NCI-H69 (cell line): Measurements from ENCODE around the gene EIF2S3B.
"Not testable (repeated sequence)": the region's sequence is repeated elsewhere in the genome, so short reads cannot be mapped to it uniquely, and the experiment has no call there.

Experiments
- DNase-seq: peaks from one replicate; lab custom pipeline; 2025; lab: John Stamatoyannopoulos, UW

The EIF2S3B gene

GRCh38 chr12:10505620-10506019 is at the start of gene EIF2S3B:
EIF2S3B (plus strand) TSS chr12:10505890; CDS start chr12:10505903, 13 bp downstream.
- DNase-seq = no peak

DNA sequence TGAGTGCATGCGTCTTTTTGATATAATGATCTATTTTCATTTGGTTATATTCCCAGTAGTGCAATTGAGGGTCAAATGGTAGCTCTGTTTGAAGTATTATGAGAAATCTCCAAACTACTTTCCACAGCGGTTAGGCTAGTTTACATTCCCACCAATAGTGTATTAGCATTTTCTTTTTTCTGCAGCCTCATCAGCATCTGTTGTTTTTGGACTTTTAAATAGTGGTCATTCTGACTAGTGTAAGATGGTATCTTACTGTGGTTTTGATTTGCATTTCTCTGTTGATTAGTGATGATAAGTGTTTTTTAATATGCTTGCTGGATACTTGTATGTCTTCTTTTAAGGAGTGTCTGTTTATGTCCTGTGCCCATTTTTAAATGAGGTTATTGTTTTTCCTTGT is 48.8 kb upstream of the EIF2S3B start:
- no peak for DNase-seq

DNA sequence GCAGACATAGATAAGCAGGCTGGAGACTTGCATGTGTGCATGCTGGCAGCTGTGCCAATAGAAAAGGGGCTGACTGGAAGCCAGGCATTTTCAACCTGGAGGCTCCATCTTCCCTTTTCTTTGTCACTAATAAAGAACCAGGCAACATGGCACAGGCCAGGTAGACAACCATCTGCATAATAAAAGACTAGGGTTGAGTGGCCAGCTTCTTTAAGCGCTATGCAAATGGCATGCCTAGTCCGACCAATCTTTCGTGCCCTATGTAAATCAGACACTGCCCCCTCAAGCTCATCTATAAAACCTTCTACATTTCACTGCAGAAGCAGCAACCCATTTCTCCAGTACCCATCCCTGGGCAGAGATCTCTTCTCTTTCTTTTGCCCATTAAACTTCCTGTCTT is 47.9 kb upstream of the EIF2S3B start:
- DNase-seq = no peak

DNA sequence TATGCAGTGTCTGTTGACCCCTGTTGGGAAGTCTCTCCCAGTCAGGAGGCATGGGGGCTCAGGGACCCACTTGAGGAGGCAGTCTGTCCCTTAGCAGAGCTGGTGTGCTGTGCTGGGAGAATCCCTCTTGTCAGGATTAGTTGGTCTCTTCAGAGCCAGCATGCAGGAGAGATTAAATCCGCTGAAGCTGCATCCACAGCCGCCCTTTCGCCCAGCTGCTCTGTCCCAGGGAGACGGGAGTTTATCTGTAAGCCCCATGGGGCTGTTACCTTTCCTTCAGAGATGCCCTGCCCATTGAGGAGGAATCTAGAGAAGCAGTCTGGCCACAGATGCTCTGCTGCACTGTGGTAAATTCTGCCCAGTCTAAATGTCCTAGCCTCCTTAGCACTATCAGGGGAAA is 39.4 kb upstream of the EIF2S3B start:
- DNase-seq = no peak

DNA sequence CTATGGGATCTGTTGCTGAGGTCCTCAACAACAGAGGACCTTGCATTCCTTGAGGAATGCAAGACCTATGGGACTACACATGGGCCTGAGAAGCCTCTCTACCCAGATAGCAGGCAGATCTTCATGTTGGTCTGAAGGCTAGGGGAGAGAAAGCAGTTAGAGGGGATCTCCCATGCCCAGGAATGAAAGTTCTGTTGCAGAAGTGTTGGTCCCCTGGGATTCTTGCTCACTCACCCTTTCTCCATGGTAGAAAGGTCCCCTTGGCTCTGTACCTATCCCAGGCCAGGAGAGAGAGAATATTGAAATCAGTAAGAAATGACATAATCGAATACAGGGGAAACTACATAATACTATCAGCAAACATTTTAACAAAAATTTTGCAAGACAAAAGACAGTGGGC is 36.0 kb upstream of the EIF2S3B start:
- DNase-seq = no peak

- not testable (repeated sequence) for DNase-seq
Observed at GRCh38 chr12:10472808-10473207, 32.9 kb upstream of the EIF2S3B start.

GRCh38 chr12:10481901-10482300 is 23.8 kb upstream of the EIF2S3B start:
- DNase-seq = not testable (repeated sequence)

- DNase-seq = not testable (repeated sequence)
Observed at GRCh38 chr12:10487328-10487727, 18.4 kb upstream of the EIF2S3B start.

DNA sequence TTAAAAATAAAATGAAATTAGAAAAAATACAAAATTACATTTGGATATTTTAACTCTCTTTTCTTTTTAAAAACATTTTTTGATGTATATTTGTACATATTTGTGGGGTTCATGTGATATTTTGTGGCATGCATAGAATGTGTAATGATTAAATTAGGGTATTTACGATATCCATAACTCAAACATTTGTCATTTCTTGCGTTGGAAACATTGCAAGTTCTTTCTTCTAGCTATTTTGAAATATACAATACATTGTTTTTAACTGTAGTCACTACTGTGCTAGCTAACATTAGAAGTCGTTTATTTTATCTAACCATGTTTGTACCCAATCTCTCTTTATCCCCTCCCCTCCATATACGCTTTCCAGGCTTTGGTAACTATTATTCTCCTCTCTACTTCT is 13.9 kb upstream of the EIF2S3B start:
- DNase-seq = no peak

- DNase-seq = no peak
Observed at GRCh38 chr12:10497602-10498001, 8.1 kb upstream of the EIF2S3B start.

- DNase-seq = no peak
Observed at GRCh38 chr12:10498042-10498441, 7.6 kb upstream of the EIF2S3B start.

DNA sequence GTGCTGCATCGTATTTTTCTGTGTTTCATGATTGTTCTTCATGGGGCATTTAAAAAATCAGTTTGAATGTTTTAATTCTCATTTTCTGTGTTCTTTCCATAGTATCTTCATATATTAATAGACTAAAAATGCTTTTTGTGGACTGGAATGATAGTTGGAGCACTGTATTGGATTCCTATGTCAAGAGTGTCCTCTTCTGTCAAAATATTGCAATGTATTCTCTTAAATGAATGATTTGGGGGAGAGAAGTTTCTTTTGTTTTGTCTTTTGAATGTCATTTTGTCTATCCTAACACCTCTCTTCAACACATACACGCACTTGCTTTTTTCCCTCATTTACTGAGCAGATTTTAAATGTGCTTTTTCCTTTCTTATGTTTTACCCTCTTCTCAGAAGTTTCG is 4.7 kb upstream of the EIF2S3B start:
- no peak for DNase-seq

DNA sequence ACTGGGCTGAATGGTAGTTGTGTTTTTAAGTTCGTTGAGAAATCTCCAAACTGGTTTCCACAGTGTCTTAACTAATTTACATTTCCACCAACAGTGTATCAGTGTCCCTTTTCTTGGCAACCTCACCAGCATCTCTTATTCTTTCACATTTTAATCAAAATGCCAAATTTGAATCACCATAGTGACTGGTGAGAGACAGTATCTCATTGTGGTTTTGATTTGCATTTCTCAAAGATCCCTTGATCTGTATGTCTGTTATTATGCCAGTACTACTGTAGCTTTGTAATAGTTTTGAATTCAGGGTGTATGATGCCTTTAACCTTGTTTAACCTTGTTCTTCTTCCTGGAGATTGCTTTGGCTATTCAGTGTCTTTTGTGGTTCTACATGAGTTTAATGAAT is 2.2 kb upstream of the EIF2S3B start:
- DNase-seq = no peak

DNA sequence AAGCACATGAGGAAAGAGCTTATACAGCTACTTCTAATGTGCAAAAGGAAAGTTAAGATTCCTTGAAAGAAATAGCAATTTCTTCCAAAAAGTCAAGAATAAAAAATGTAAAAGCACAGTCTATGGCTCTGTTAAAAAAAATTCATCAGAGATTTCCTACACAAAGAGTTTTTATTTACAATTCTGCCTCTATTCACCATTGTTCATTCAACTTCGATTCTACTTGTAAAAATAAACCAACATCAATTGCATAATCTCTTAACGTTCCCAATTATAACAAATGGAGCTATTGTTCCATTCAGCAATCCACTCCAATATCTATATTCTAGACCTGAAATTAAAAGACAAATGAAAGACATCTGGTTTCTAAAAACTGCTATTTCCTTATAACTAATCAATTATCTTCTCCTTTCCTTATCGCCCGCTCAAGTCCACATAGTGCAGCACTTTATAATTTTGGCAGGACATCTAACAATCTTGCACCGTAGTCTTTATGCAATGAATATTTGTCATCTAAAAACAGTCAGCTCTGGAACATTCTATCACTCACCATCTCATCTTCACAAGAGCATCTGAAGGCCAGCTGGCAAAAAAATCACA is 6.2 kb downstream of the EIF2S3B start:
- DNase-seq = no peak

GRCh38 chr12:10512798-10513197 is 7.1 kb downstream of the EIF2S3B start:
- DNase-seq = no peak

GRCh38 chr12:10521555-10521954 is 15.9 kb downstream of the EIF2S3B start:
- DNase-seq = no peak

DNA sequence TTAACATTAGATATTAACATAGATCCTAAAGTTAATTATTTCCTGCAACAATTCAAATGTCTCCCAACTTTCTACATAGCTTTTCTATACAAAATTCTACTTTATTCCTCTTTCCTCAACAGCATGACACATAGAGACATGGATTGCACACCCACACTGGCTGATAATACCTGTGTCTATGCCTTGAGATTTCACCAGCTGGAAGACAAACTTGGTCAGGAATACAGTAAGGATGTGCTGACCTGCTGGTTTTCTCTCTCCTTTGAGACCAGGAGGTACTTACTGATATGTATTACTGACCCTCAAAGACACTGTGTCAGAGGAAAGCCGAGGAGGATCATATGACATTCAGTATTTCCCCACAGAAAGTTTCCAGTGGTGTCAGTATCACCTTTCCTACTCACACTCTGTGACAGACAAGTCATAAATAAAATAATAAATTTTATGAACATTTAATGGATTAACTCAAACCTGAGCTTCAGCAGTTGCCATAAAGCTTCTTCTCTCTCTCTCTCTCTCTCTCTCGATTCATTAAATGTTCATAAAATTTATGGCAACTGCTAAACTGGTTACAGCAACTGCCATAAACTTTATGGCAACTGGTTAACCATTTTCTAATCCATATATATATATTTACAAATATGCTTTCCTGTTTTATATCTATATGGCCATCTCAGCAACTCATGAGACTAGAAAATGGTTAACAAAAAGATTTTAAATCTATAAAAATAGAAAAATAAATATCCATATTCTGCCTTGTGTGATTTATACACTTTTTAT is 22.7 kb downstream of the EIF2S3B start:
- DNase-seq = no peak

- DNase-seq = no peak
Observed at GRCh38 chr12:10529603-10530002, 23.9 kb downstream of the EIF2S3B start.

DNA sequence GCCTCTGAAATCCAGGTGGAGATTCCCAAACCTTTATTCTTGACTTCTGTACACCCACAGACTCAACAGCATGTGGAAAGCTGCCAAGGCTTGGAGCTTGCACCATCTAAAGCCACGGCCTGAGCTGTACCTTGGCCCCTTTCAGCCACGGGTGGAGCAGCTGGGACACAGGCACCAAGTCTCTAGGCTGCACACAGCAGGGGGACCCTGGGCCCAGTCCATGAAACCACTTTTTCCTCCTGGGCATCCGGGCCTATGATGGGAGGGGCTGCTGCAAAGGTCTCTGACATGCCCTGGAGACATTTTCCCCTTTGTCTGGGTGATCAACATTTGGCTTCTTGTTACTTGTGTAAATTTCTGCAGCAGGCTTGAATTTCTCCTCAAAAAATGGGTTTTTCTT is 32.0 kb downstream of the EIF2S3B start:
- DNase-seq = no peak

GRCh38 chr12:10540776-10541205 is 35.1 kb downstream of the EIF2S3B start:
- DNase-seq = no peak

GRCh38 chr12:10543499-10543898 is 37.8 kb downstream of the EIF2S3B start:
- DNase-seq = no peak

GRCh38 chr12:10551375-10551774 is 45.7 kb downstream of the EIF2S3B start:
- no peak for DNase-seq

DNA sequence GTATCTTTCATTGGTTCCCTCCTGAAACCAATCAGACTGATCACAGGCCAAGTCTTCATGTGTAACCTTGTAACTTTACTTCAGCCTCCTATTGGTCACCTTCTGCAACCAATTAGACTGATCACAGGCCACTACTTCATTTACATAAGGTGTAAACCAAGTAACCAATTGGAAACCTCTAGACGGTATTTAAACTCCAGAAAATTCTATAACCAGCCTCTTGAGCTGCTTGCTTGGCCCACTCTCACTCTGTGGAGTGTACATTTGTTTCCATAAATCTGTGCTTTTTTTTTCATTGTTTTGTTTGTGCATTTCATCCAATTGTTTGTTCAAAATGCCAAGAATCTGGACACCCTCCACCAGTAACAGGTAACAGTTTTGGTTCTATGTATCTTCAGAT is 47.5 kb downstream of the EIF2S3B start:
- DNase-seq = no peak
